ENCODE results near the gene UBASH3A. TPM values are rescaled to one million over a fixed set of nuclear protein-coding genes. Genes with fewer than 3 reads are reported as not detected.

Gene UBASH3A
- polyA plus RNA-seq, 1 of the 3 experiments (the other 2 are of a cell fraction): not detected

- ChIA-PET CTCF (no interaction called here), POLR2A (no interaction called here)
- no peak overlapping the region for H2AFZ ChIP-seq (ENCODE audit: low read depth)
- H3F3A ChIP-seq (replicated peaks; ENCODE audit: insufficient read depth): no peaks in the 10 kb centered on the region
- no peaks in the 10 kb centered on the region for H3K9me2 ChIP-seq
- WGBS (ENCODE audit: low lambda C conversion rate): 3% methylated on average over 1 of the region's 1 CpG
- peaks cover 0 to 12% of the 10 kb centered on the region in 2 experiments; a peak in 2 of 4 replicates for H3K4me1 ChIP-seq (ENCODE audit: control insufficient read depth in 1 of 2, insufficient read depth in 2 of 2, low read depth in 1 of 2, low read length in 1 of 2)
- H3K9me3 ChIP-seq: no peaks in the 10 kb centered on the region
- H3K27me3 ChIP-seq (ENCODE audit: insufficient read depth): no peaks in the 10 kb centered on the region
- H3K4me2 ChIP-seq: no peak overlapping the region
- H3K4me3 ChIP-seq (ENCODE audit: low read depth in 2 of 2, low read length in 1 of 2): no peak overlapping the region
- H3K36me3 ChIP-seq (replicated peaks in 1 of 2; ENCODE audit: control insufficient read depth in 1 of 2, insufficient read depth in 2 of 2, low read length in 1 of 2): no peaks in the 10 kb centered on the region
- no peak for DNase-seq
- H3K79me2 ChIP-seq (ENCODE audit: insufficient read depth): no peaks in the 10 kb centered on the region
- H3K27ac ChIP-seq (ENCODE audit: low read depth in 2 of 2, low read length in 1 of 2): no peak overlapping the region
- TF ChIP-seq USF2 (IDR thresholded peaks at IDR 0.05; ENCODE audit: borderline replicate concordance, low read depth, low read length): no peak
- TF ChIP-seq NRF1 (IDR thresholded peaks at IDR 0.05; ENCODE audit: low read depth, low read length): no peak
- TF ChIP-seq SMC3 (IDR thresholded peaks at IDR 0.05; ENCODE audit: low read depth, low read length): no peak
- TF ChIP-seq RCOR1 (IDR thresholded peaks at IDR 0.05; ENCODE audit: low read length): peak; percentile 78
- 0 out of 4 replicates have a peak, but pooled peaks of 1 of the 2 experiments have one; percentile 36 for TF ChIP-seq EP300 (IDR thresholded peaks at IDR 0.05; ENCODE audit: borderline replicate concordance in 1 of 2, low read depth in 1 of 2, low read length in 1 of 2)
- TF ChIP-seq RFX5 (IDR thresholded peaks at IDR 0.05; ENCODE audit: low read length): no peak
- TF ChIP-seq PBX3 (IDR thresholded peaks at IDR 0.05): no peak
- TF ChIP-seq CTCF (IDR thresholded peaks at IDR 0.05): no peak
- H3K9ac ChIP-seq: no peak overlapping the region
- H4K20me1 ChIP-seq (ENCODE audit: insufficient read depth): no peaks in the 10 kb centered on the region
Measured at GRCh38 chr21:42491328-42491727, 87.6 kb downstream of the UBASH3A start.

- Histone ChIP-seq H3K27me3 (ENCODE audit: insufficient read depth) (no peaks in the 10 kb centered on the region), H3K9me3 (no peaks in the 10 kb centered on the region), H3K4me2 (no peak overlapping the region), H3K9me2 (no peaks in the 10 kb centered on the region), H4K20me1 (ENCODE audit: insufficient read depth) (no peaks in the 10 kb centered on the region), H3K9ac (no peak overlapping the region), H3K27ac (ENCODE audit: low read depth in 2 of 2, low read length in 1 of 2) (no peak overlapping the region), H3K36me3 (replicated peaks in 1 of 2; ENCODE audit: control insufficient read depth in 1 of 2, insufficient read depth in 2 of 2, low read length in 1 of 2) (no peaks in the 10 kb centered on the region), H3K79me2 (ENCODE audit: insufficient read depth) (no peaks in the 10 kb centered on the region), H3F3A (replicated peaks; ENCODE audit: insufficient read depth) (no peaks in the 10 kb centered on the region), H3K4me1 (ENCODE audit: control insufficient read depth in 1 of 2, insufficient read depth in 2 of 2, low read depth in 1 of 2, low read length in 1 of 2) (peaks cover 5 to 18% of the 10 kb centered on the region in 2 experiments; a peak in 3 of 4 replicates), H3K4me3 (ENCODE audit: low read depth in 2 of 2, low read length in 1 of 2) (no peak overlapping the region), H2AFZ (ENCODE audit: low read depth) (no peak overlapping the region)
- CTCF ChIA-PET: interaction anchor here (1.6 kb wide), 1 partner anchor 13 kb away, joined by 4 read pairs; no protein-coding TSS in a partner anchor
- WGBS (ENCODE audit: low lambda C conversion rate): 84% methylated on average over 8 of the region's 8 CpGs
- no peak for DNase-seq
- POLR2A ChIA-PET: no interaction called here
- no peak for TF ChIP-seq SMC3 (IDR thresholded peaks at IDR 0.05; ENCODE audit: low read depth, low read length)
- no peak for TF ChIP-seq TAF1 (IDR thresholded peaks at IDR 0.05; ENCODE audit: borderline replicate concordance, low read depth, low read length)
- TF ChIP-seq FOXJ3 (CRISPR knock-in tag; IDR thresholded peaks at IDR 0.05): no peak
- no peak for TF ChIP-seq FOSL2 (IDR thresholded peaks at IDR 0.05; ENCODE audit: borderline replicate concordance, low read depth)
- TF ChIP-seq GATA2 (CRISPR knock-in tag; IDR thresholded peaks at IDR 0.05): no peak
- TF ChIP-seq MXI1 (IDR thresholded peaks at IDR 0.05; ENCODE audit: low read depth, low read length): no peak
- no peak for TF ChIP-seq GABPA (IDR thresholded peaks at IDR 0.05; ENCODE audit: low read depth)
- no peak for TF ChIP-seq NRF1 (IDR thresholded peaks at IDR 0.05; ENCODE audit: low read depth, low read length)
- no peak for TF ChIP-seq FOXM1 (IDR thresholded peaks at IDR 0.05; ENCODE audit: low read depth)
- no peak for TF ChIP-seq JUND (IDR thresholded peaks at IDR 0.05)
- TF ChIP-seq CTCF (IDR thresholded peaks at IDR 0.05): no peak
- no peak for TF ChIP-seq POLR2AphosphoS5 (IDR thresholded peaks at IDR 0.05; ENCODE audit: low read depth, low read length)
- no peak for TF ChIP-seq PBX3 (IDR thresholded peaks at IDR 0.05)
- TF ChIP-seq TCF12 (IDR thresholded peaks at IDR 0.05): no peak
- TF ChIP-seq EZH2phosphoT487 (IDR thresholded peaks at IDR 0.05; ENCODE audit: borderline replicate concordance, low read depth): no peak
- no peak for TF ChIP-seq RFX5 (IDR thresholded peaks at IDR 0.05; ENCODE audit: low read length)
- TF ChIP-seq SIN3A (IDR thresholded peaks at IDR 0.05; ENCODE audit: borderline replicate concordance, low read depth, low read length): no peak
Measured at GRCh38 chr21:42492201-42492600, 88.5 kb downstream of the UBASH3A start.
